ENCODE results near the gene POMGNT2. TPM values are rescaled to one million over a fixed set of nuclear protein-coding genes. Genes with fewer than 3 reads are reported as not detected.
A peak's percentile ranks its signal among the peaks of the same experiment; 100 is the strongest.

POMGNT2 gene
- total and polyA plus RNA-seq, 2 of the 8 experiments (the other 6 are each of a cell fraction or from before 2014, with no cell fraction given): 13.6 to 35.7 TPM

DNA sequence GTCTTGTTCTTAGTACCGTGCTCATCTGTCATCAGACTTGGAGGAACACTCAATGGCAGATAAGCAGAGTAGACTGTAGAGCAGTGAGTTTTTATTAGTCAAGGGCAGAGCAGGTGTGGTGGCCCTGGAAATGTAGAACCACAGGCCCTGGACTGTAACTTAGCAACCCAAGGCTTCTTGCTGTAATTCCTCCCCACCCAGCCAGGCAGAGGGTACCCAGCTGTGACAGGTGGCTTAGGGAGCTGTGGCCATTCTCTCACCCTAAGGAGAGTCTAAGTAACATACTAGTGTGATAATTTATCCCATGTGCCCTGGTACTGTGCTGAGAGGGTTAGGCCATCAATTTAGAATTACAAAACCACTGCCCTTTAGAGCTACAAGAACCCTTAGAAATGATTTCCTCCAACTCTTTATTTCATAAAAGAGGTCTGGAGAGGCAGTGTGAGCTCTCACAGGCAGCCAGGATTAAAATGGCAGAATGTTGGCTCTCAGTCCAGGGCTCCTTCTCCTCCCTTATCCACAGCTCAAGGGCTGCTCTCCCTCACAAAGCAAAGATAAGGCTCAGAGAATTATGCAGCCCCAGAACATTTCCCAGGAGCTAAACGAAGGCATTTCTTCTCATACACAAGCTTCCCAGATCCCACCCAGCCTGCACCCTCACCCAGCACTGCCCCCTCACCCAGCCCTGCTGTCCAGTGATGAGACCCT is 3.0 kb downstream of the POMGNT2 start:
- Histone ChIP-seq H3K79me2 (ENCODE audit: control insufficient read depth in 1 of 2, insufficient read depth in 2 of 2, low read length in 2 of 2) (peaks cover 0 to 3% of the 10 kb centered on the region in 2 experiments; a peak in 1 of 4 replicates), H4K91ac (replicated peaks; ENCODE audit: insufficient read length, low read length) (no peak overlapping the region), H3K23ac (ENCODE audit: insufficient read length) (no peak overlapping the region), H3K27me3 (replicated peaks in 1 of 4; ENCODE audit: control insufficient read depth in 3 of 4, extremely low read depth in 1 of 4, insufficient read depth in 3 of 4, low read length in 3 of 4) (peaks cover 0 to 8% (median 5%) of the 10 kb centered on the region in 4 experiments; a peak in 5 of 7 replicates), H2AFZ (ENCODE audit: low read length) (no peak overlapping the region), H3K4ac (replicated peaks; ENCODE audit: insufficient read length, low read depth, low read length) (no peak overlapping the region), H3K18ac (ENCODE audit: extremely low read depth, low read length) (no peak overlapping the region), H4K5ac (ENCODE audit: insufficient read length, low read depth, low read length) (no peak overlapping the region), H3K79me1 (ENCODE audit: low read depth, low read length) (peaks cover 3% of the 10 kb centered on the region), H3K4me1 (replicated peaks in 1 of 4; ENCODE audit: control insufficient read depth in 3 of 4, insufficient read depth in 4 of 4, low read length in 3 of 4) (peaks cover 0 to 3% (median 0%) of the 10 kb centered on the region in 4 experiments; a peak in 4 of 7 replicates), H2BK120ac (replicated peaks; ENCODE audit: low read depth, low read length) (no peak overlapping the region), H2BK15ac (ENCODE audit: low read length) (no peak overlapping the region), H3K9ac (replicated peaks in 1 of 4; ENCODE audit: extremely low read depth in 1 of 4, low read depth in 3 of 4, low read length in 3 of 4) (peak overlapping the region in 1 of 4 experiments; percentile 39; a peak in 1 of 7 replicates), H4K8ac (ENCODE audit: extremely low read depth, insufficient read depth, low read length) (no peak overlapping the region), H3K36me3 (ENCODE audit: control insufficient read depth in 2 of 4, insufficient read depth in 4 of 4, low read length in 3 of 4) (no peaks in the 10 kb centered on the region), H3K56ac (replicated peaks; ENCODE audit: insufficient read length, low read depth, low read length) (no peak overlapping the region), H3K4me2 (ENCODE audit: insufficient read depth in 1 of 2, low read depth in 2 of 2, low read length in 2 of 2) (no peak overlapping the region), H2BK20ac (ENCODE audit: low read length) (no peak overlapping the region), H2BK5ac (ENCODE audit: low read depth, low read length) (no peak overlapping the region), H2AK5ac (ENCODE audit: low read depth, low read length) (no peak overlapping the region), H3K4me3 (ENCODE audit: extremely low read depth in 1 of 4, insufficient read depth in 2 of 4, low read depth in 3 of 4, low read length in 4 of 4) (no peak overlapping the region), H4K20me1 (replicated peaks in 1 of 2; ENCODE audit: control insufficient read depth in 1 of 2, insufficient read depth in 2 of 2, low read length in 2 of 2) (peaks cover 0 to 2% of the 10 kb centered on the region in 2 experiments), H2BK12ac (ENCODE audit: low read depth, low read length) (no peak overlapping the region), H3K27ac (ENCODE audit: low read depth, low read length) (no peak overlapping the region), H3K23me2 (ENCODE audit: low read depth, low read length) (peaks cover 7% of the 10 kb centered on the region; the same call in 1 of the 2 replicates), H3K14ac (ENCODE audit: insufficient read length) (no peak overlapping the region), H3K9me3 (ENCODE audit: insufficient read depth in 2 of 2, low read depth in 1 of 2, low read length in 1 of 2) (no peaks in the 10 kb centered on the region)
- ChIA-PET CTCF (ENCODE audit: partially characterized antibody) (interaction anchor here (0.5 to 1.6 kb wide), 7 partner anchors 19 to 291 kb away, joined by 3 to 8 read pairs (median 3); partner anchors contain the start of gene GASK1A), POLR2A (ENCODE audit: partially characterized antibody) (no interaction called here)
- FAIRE-seq: no peak
- WGBS, 2 experiments (ENCODE audit: extremely low coverage in 1 of 2, insufficient coverage in 1 of 2, insufficient read length in 1 of 2, insufficient replicate concordance in 2 of 2, low coverage in 1 of 2, low lambda C conversion rate in 2 of 2, missing lambda C conversion rate in 1 of 2): 100% methylated on average over 1 of the region's 2 CpGs; no CpG with 5 or more reads in 1 of the 2 experiments
- no peak for DNase-seq (ENCODE audit: low read depth in 1 of 2, low spot score in 2 of 2)
- TF ChIP-seq HDAC2 (IDR thresholded peaks at IDR 0.05; ENCODE audit: borderline replicate concordance in 1 of 2, low read depth in 2 of 2, low read length in 2 of 2): no peak
- TF ChIP-seq KDM4A (IDR thresholded peaks at IDR 0.05; ENCODE audit: low read depth, low read length, severe bottlenecking): no peak
- no peak for TF ChIP-seq ASH2L (IDR thresholded peaks at IDR 0.05; ENCODE audit: low read length)
- no peak for TF ChIP-seq RAD21 (IDR thresholded peaks at IDR 0.05 in 1 of 2, conservative IDR thresholded peaks at IDR 0.05 in 1 of 2; ENCODE audit: low read depth in 2 of 2, low read length in 2 of 2)
- TF ChIP-seq, protein P1, sequence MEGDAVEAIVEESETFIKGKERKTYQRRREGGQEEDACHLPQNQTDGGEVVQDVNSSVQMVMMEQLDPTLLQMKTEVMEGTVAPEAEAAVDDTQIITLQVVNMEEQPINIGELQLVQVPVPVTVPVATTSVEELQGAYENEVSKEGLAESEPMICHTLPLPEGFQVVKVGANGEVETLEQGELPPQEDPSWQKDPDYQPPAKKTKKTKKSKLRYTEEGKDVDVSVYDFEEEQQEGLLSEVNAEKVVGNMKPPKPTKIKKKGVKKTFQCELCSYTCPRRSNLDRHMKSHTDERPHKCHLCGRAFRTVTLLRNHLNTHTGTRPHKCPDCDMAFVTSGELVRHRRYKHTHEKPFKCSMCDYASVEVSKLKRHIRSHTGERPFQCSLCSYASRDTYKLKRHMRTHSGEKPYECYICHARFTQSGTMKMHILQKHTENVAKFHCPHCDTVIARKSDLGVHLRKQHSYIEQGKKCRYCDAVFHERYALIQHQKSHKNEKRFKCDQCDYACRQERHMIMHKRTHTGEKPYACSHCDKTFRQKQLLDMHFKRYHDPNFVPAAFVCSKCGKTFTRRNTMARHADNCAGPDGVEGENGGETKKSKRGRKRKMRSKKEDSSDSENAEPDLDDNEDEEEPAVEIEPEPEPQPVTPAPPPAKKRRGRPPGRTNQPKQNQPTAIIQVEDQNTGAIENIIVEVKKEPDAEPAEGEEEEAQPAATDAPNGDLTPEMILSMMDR (IDR thresholded peaks at IDR 0.05; ENCODE audit: control extremely low read depth in 1 of 3, insufficient read depth in 1 of 3, low read depth in 1 of 3, low read length in 3 of 3): no peak
- no peak for TF ChIP-seq GABPA (IDR thresholded peaks at IDR 0.05; ENCODE audit: borderline replicate concordance, insufficient read depth, low read length)
- TF ChIP-seq CEBPB (IDR thresholded peaks at IDR 0.05; ENCODE audit: low read depth, low read length): no peak
